Measurements from ENCODE around the gene SDR42E1. TPM values are rescaled to one million over a fixed set of nuclear protein-coding genes. Genes with fewer than 3 reads are reported as not detected.
A peak's percentile ranks its signal among the peaks of the same experiment; 100 is the strongest.
"Not testable (repeated sequence)": the region's sequence is repeated elsewhere in the genome, so short reads cannot be mapped to it uniquely, and the experiment has no call there.

Gene SDR42E1
- total RNA-seq, 1 donor from 2014 or later = 17.9 TPM

DNA sequence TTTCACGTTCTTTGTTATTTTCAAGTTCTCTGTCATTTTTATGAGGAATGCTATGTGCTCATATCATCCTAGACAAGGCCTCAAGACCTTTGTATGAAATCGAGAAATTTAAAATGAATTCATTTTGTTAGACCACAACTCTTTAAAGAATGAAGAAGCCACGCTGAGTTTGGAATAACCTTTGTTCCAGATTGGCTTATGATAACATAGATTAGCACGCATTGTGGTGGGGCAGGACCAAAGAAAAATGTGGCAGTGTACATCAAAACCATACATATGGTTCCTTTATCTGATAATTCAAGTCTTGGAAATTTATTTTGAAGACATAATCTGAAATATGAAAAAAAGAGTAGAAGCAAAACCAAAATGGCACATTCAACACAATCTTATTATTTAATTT is 26.0 kb upstream of the SDR42E1 start:
- DNase-seq (ENCODE audit: low read depth) = no peak

DNA sequence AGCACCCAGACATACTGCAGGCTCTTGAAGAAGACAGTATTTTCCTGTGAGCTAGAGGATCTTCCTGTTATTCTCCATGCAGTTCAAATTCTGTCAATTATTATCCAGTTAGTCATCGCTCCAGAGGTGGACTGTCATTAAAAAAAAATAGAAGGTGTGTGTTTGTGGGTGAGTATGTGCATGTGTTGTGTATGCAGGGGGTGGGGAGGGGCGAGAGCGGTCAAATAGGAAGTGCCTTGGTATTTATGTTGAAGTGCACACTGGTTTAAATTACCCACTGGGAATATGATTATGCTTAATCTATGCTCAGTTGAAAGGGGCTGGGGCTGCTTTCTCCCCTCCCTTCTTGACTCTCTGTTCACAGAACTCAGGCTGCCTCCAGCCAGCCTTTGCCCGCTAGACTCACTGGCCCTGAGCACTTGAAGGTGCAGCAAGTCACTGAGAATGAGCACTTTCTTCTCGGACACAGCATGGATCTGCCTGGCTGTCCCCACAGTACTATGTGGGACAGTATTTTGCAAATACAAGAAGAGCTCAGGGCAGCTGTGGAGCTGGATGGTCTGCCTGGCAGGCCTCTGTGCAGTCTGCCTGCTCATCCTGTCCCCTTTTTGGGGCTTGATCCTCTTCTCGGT is 23.8 kb upstream of the SDR42E1 start, which contains the start of gene HSD17B2:
TSS of gene HSD17B2 (plus strand) at position 273 of the 632 bp plus-strand sequence. CDS start at position 445, 172 bp downstream.
- peak; percentile 97 for DNase-seq (ENCODE audit: low read depth)

DNA sequence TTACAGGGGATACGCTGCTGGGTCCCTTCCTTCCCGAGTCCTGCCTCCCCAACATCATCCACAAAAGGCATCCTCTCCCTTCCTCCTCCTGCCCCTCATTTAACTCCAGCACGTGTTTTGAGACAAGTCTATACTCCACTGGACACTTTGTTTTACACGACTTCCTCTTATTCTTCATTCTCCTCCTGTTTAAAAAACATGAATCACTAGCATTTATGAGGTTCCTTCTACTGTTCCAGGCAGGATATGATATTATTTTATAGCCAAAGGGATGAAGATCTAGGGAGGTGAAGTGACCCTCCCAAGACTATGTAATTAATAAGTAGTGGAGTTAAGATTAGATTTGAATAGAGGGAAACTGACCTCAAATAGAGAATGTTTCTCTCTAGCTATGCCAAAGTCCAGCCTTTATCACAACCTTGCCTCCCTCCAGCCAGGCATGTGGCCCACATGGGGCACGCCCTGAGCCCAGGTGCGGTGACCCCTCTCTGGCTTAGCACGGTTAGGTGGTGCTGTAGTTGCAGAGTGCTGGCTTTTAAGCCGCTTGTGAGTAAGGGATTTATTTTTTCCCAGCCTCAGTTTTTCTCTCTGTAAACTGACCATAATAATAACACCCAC is 22.5 kb upstream of the SDR42E1 start:
- no peak for DNase-seq (ENCODE audit: low read depth)

DNA sequence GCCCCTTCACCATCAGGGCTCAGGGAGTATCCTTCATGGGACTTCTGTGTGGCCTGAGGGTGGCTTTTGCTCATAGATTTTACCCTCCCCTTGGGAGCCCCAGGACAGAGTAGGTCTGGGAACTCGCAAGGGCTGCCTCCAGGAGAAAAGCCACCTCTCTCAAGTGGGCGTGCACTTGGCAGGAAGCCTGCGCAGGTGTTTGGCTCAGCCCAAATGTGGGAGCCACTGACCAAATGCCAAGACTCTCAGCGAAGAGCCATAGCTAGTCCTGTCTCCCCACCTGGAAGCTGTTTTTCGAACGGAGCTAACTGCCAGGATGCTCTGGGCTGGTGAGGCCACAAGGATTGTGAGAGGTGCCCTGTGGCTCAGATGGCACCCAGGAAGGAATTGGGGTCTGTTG is 21.7 kb upstream of the SDR42E1 start:
- no peak for DNase-seq (ENCODE audit: low read depth)

DNA sequence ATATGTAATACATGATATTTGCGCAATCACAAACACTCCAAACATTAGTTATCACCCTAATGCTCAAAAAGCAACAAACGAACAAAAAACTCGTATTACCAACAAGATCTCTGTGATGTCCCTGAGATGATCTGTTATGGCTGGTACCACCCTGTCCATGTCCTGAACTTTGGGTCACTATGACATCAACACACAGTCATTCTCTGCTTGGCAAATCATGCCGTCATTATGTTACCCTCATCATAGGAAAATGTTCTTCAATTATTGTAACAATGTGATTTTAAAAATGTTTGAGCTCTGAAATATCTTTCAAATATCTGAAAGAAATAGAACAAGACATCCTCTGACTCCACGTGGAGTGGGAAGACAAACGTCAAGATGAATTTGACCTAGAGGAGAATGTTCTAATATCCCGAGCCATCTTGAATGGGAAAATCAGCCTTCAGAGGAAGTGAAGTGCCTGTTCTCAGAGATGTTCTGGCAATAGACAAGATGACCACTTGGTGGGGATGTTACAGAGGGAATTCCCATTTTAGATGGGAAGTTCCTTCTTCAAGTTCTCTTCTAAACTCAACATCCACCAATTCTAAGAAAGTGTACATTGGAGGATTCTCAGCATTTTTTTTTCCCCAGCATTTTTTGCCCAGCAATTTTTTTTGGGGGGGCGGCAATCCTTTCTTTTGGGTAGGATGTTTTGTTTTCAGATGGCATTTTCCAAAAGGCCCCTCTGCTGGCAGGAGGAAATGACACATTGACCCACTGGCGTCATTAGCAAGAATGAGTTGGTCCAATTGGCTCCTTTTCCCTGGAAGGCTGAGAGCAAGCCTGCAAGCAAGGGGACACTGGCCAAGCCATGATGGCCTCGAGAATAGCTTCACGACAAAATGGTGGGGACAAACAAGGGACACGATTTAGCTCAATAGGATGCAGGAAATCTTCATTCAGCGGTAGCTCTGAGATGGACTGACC is 20.1 kb upstream of the SDR42E1 start:
- DNase-seq (ENCODE audit: low read depth) = peak; percentile 74

DNA sequence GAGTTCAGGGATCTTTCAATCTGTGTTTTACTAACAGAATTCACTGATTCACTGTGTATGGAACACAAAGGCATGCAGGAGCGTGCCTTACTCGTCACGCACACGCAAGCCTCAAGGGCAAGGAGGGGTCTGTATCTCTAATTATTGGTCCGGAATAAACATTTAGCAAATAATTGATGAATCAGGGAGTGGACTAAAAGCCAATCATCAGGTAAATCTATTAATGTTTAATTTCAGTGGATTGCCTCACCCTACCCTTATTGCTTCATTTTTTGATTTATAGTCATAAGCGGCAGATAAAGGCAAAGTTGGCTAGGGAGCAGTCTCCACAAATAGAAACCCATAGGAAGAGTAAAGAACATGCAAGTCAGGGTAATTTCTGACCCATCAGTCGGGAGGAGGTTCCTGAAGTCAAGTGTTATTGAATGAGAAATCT is 16.4 kb upstream of the SDR42E1 start:
- peak; percentile 50 for DNase-seq (ENCODE audit: low read depth)

DNA sequence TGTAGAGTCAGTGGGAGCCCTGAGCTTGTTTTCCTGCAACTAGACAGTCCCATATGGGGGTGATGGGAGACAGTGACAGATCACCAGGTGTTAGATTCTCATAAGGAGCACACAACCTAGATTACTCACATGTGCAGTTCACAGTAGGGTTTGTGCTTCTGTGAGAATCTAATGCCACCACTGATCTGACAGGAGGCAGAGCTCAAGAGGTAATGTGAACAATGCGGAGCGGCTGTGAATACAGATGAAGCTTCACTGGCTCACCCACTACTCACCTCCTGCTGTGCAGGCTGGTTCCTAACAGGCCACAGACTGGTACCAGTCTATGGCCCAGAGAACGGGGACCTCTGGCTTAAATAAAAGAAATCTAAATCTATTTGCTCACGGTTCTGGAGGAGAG is 13.6 kb upstream of the SDR42E1 start:
- DNase-seq (ENCODE audit: low read depth) = no peak

DNA sequence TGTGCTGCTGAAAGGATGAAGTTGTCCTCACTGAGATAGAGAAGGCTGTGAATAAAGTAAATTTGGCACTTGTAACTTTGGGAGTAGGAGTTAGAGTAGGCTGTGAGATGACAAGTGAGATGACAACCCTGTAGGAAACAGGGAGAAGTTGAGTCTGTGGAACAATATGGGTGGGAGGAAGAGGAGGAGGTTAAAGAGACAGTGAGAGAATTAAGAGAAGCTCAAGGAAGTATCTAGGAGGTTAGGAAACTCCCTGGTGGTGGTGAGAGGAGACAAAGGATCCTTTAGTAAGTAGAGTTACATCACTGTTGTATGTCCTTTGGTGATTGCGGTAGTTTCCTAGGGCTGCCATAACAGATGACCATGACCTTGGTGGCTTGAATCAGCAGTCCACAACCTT is 13.0 kb upstream of the SDR42E1 start:
- DNase-seq (ENCODE audit: low read depth) = no peak

DNA sequence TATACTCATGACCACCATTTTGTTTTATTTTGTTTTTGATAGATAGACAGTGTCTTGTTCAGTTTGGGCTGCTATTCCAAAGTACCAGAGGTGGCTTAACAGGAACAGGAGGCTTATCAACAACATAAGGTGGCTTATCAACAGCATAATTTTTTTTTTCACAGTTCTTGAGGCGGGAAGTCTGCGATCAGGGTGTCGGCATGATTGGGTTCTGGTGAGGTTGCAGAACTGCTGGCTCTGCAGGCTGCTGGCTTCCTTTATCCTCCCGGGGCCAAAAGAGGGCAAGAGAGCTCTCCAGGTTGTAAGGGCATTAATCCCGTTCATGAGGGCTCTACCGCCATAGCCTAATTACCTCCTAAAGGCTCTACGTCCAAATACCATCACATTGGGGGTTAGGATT is 11.9 kb upstream of the SDR42E1 start:
- DNase-seq (ENCODE audit: low read depth) = no peak

DNA sequence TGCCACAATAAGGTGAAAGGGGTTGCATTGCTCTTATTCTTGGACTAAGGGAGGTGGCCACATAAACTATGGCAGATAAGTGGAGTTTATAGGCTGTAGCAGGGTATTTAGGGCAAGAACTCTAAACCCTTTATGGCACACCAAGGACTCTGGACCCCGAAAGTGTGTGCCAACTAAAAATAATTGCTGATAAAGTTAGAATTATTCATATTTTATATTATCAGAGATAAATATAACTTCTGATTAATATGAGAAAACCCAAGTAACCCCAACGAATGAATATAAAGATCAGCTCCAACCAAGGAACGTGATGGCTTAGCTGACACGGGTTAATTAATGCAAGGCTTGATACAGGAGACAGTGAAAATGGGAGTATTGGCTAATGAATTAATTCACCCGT is 8.8 kb upstream of the SDR42E1 start:
- DNase-seq (ENCODE audit: low read depth) = no peak

DNA sequence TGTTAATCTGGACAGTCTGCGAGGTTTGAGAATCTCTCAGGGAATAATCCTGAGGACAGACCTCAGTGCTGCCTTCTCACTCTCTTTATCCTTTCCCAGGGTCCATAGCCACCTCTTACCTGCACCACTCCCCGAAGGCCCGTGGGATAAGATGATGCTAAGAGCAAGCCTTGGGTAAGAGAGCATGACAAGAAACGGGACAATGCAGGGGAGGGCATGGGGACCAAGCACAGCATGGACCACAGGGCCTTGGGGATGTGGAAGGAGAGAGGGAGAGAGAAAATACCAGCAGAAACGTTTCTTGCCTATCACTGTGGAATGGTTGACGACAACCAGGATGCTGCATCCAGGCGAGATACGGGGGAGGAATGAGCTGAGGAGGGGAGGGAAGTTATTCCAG is 8.3 kb upstream of the SDR42E1 start:
- DNase-seq (ENCODE audit: low read depth) = no peak

DNA sequence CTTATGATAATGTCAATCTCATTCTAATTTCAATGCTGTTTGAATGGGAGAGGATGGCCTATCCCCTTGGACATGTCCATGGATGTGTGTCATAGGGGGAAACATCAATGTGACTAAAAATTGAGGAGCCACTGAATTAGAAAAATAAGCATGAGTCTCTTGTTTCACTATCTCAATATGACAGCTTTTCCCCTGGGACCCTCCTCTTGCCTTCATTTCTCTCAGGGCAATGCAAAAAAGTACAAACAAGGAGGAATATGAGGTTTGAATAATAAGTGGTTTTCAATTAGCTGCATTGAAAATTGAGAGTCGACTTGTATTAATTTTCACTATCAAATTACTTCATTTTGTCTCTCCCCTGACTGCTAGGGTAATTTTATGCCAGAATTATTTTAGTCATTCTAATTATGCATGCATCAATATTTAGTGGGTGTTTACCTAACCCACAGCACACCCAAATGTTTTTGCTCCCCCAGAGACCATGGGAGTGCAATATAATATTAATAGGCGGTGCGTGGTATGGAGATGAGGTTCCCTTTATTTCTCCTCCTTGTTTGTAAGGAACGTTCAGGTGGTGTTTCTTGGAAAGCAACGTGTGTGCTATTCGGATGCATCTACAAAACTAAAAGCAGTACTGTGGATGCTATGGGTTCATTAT is 6.8 kb upstream of the SDR42E1 start:
- no peak for DNase-seq (ENCODE audit: low read depth)

DNA sequence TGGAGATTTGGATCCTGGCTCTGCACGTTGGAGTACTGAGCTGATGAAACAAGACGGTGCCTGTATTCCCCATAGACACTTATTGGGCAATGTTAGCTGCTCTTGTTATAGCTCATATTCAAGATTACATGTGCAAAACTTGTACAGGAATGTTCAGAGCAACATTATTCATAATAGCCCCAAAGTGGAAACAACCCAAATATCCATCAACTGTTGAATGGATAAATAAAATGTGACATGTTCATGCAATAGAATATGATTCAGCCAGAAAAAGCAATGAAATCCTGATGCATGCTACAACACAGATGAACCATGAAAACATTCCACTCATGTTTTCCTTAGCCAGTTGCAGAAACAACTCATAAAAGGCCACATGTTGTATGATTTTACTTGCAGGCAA is 5.7 kb upstream of the SDR42E1 start:
- no peak for DNase-seq (ENCODE audit: low read depth)

DNA sequence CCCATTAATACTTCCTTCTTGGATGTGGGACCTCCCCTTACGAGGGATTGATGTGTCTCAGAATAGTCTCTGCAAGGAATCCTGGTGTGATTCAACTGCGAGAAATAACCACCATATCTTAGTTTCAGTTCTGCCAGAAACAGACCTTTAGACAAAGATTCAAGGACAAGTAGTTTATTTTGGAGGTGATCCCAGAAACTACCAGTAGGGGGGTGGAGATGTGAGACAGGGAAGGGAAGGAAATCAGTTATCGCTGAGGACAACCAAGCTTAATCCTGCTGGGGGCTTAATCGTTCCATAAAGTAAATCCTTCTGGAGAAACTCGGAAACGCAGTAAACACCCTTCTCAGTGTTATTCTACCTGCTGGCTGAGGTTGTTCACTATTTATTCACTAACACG is 5.0 kb upstream of the SDR42E1 start:
- peak; percentile 50 for DNase-seq (ENCODE audit: low read depth)

DNA sequence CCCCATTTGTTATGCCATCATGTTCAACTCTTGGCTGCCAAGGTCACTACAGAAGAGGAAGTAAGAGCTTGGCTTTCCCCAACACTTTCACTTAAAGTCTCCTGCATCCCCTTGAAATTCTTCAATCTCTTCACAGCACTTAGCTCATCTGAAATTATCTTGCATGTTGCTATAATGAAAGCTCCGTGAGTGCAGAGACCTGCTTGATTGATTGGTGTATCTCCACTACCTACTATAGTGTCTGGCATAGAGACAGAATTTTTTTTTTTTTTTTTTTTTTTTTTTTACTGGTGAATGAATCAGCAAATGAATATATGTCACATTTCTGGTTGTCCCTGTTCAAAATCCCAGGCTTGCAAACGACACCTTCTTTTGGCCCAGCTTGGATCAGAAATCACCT is 1.9 kb upstream of the SDR42E1 start:
- no peak for DNase-seq (ENCODE audit: low read depth)

DNA sequence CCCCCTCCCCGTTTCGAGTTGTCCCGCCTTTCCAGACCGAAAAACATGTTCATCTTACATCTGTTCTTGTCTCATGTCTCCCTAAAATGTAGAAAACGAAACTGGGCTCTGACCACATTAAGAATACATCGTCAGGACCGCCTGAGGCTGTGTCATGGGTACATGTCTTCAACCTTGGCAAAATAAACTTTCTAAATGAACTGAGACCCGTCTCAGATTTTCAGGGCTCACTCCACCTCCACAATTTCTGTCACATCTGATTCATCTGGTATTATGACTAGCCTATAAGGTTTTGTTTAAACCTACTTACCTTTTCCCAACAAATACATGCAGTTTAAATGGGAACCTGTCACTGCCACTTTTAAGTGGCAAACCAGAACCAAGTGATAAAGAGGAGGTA is 621 bp downstream of the SDR42E1 start:
- DNase-seq (ENCODE audit: low read depth) = no peak

DNA sequence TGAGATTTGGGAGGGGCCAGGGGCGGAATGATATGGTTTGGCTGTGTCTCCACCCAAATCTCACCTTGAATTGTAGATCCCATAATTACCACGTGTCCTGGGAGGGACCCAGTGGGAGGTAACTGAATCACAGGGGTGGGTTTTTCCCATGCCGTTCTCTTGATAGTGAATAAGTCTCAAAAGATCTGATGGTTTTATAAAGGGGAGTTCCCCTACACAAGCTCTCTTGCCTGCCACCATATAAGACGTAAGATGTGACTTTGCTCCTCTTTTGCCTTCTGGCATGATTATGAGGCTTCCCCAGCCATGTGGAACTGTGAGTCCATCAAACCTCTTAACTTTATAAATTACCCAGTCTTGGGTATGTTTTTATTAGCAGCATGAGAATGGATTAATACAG is 1.5 kb downstream of the SDR42E1 start:
- not testable (repeated sequence) for DNase-seq (ENCODE audit: low read depth)

DNA sequence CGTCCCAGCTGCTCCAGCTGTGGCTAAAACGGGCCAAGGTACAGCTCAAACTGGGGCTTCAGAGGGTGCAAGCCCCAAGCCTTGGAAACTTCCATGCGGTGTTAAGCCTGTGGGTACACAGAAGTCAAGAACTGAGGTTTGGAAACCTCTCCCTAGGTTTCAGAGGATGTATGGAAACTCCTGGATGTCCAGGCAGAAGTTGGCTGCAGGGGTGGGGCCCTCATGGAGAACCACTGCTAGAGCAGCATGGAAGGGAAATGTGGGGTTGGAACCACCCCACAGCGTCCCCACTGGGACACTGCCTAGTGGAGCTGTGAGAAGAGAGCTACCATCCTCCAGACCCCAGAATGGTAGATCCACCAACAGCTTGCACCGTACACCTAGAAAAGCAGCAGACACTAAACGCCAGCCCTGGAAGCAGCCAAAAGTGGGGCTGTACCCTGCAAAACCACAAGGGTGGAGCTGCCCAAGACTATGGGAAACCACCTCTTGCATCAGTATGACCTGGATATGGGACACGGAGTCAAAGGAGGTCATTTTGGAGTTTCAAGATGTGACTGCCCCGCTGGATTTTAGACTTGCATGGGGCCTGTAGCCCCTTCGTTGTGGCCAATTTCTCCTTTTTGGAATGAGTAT is 2.2 kb downstream of the SDR42E1 start:
- no peak for DNase-seq (ENCODE audit: low read depth)

DNA sequence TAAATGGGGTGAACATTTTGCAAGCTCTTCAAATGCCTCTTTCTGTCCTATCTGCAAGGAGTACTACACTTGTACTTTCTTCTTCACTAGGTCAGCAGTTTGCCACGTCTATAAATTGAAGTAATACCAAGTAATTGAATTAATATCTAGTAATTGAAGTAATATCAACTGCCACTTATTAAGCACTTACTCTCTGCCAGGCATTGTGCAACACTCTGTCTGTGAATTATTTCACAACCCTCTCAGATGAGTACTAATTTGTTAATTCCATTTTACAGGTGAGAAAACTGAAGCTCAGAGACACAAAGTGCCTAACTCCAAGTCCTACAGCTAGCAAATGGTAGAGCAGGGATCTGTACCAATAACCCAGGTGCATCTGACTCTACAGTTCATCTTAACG is 4.1 kb downstream of the SDR42E1 start:
- no peak for DNase-seq (ENCODE audit: low read depth)

DNA sequence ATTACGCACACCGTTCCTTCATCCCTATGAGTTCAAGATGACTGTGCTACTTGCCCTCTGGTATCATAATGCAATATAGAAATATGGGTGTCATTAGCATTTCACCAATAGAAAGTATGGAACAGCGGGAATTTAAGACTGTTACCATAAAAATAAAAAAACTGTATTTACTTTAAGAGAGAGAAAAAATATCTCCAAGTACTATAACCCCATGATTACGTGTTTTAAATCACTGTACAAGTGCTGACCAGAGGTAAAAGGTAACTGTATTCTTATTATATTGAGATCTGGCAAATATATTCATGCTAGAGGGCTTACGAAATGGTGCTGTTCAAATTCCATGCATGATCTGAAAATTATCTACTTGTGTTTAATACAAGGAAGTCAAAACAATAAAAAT is 5.2 kb downstream of the SDR42E1 start:
- no peak for DNase-seq (ENCODE audit: low read depth)

DNA sequence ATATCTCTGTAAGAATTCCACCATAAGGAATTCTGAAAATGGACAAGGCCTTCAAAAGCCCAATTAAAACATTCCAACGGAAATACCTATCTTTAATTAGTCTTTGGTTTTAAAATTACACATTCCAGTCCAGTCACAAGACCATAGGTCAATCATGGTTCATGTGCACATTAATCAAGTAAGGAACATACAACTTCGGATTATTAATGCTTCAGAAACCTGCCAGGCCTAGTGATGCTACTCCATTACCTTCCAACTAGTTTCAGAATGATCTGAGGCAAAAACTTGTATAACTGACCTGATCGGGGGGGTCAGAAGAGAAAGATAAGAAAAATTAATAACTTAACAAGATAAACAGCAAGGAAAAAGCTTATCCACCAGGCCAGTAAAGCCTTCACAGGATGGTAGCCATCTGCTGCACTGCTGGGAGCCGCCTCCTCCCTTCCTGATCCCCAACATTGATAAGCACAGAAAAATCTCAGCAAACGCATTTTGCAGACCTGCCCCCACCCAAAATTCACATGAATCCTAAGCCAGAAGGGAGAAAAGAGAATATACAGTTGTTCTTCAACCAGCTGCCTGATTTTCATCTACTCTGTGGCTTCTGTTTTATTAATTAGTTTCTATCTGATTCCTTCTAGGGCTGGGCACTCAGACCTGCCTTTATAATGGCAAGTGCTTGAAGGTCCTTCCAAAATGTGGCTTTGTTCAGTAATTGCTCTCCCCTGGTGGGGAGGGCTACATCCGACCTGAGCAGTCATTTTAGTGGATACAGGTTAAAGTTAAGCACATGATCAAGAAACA is 6.0 kb downstream of the SDR42E1 start:
- no peak for DNase-seq (ENCODE audit: low read depth)
